PC-3 (cell line): Measurements from ENCODE around the gene FYN.

ENCODE experiments used
- EZH2 ChIP-seq: fragments of 300-600 bp; sonication (generic); IDR thresholded peaks from one replicate; pipeline ENCODE4 v1.6.1; 2017; ENCODE audit warnings: antibody characterized with exemption, mild to moderate bottlenecking, low read length; ENCODE audit not compliant: unreplicated experiment
- EZH2phosphoT487 ChIP-seq: fragments of 300-600 bp; sonication (generic); IDR thresholded peaks from 2 replicates; pipeline ENCODE4 v1.6.1; 2018; ENCODE audit warnings: mild to moderate bottlenecking, antibody characterized with exemption, low read length, borderline replicate concordance
- TF ChIP-seq, protein P1 (sequence below): fragments of 300-600 bp; sonication (generic); conservative IDR thresholded peaks from 2 replicates; pipeline ENCODE4 v1.5.1; 2017; ENCODE audit warnings: antibody characterized with exemption, low read depth, mild to moderate bottlenecking, low read length

DNA sequence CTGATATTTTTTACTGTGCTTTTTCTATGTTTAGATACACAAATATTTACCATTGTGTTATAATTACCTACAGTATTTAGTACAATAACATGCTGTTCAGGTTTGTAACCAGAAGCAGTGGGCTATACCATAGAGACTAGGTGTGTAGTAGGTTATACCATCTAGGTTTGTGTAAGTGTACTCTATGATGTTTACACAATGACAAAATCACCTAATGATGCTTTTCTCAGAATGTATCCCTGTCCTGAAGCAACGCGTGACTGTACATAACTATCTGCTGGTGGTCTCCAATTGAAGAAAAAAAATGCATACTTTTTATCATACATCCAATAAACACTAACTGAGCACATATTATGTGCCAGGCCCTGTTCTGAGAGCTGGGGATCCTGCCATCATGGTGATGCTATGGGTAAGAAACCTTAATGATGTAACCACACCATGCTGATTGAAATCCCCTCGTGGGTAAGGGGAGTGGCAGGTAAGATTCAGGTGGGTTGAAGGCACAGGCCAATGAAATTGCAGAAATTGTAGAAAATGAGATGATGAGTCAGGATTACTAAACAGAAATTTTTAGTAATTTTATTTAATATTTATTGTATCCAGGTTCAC is 76.8 kb downstream of the FYN start:
- TF ChIP-seq, protein P1, sequence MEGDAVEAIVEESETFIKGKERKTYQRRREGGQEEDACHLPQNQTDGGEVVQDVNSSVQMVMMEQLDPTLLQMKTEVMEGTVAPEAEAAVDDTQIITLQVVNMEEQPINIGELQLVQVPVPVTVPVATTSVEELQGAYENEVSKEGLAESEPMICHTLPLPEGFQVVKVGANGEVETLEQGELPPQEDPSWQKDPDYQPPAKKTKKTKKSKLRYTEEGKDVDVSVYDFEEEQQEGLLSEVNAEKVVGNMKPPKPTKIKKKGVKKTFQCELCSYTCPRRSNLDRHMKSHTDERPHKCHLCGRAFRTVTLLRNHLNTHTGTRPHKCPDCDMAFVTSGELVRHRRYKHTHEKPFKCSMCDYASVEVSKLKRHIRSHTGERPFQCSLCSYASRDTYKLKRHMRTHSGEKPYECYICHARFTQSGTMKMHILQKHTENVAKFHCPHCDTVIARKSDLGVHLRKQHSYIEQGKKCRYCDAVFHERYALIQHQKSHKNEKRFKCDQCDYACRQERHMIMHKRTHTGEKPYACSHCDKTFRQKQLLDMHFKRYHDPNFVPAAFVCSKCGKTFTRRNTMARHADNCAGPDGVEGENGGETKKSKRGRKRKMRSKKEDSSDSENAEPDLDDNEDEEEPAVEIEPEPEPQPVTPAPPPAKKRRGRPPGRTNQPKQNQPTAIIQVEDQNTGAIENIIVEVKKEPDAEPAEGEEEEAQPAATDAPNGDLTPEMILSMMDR: no peak
- no peak for TF ChIP-seq EZH2
- TF ChIP-seq EZH2phosphoT487: no peak
